Mesenchymal stem cell (in vitro differentiated cells and primary cell): ENCODE measurements around the gene EXOG.

Source experiments
- DNase-seq: peaks from one replicate; pipeline ENCODE4 v3.0.0-alpha.2; 2013
- H2AFZ ChIP-seq: one replicate; pipeline ENCODE4 v1.6.1; 2013; ENCODE audit warnings: low read depth, mild to moderate bottlenecking, control low read depth, inconsistent platforms, low read length, moderate library complexity
- H2AK5ac ChIP-seq: 2 replicates; pipeline ENCODE4 v1.6.1; 2013; ENCODE audit warnings: low read length, moderate library complexity, mild to moderate bottlenecking, inconsistent platforms; ENCODE audit not compliant: severe bottlenecking
- H2BK120ac ChIP-seq: one replicate; pipeline ENCODE4 v1.6.1; 2013; ENCODE audit warnings: low read depth, mild to moderate bottlenecking, inconsistent platforms, low read length, moderate library complexity
- H2BK12ac ChIP-seq, 2 experiments: one replicate each; pipeline ENCODE4 v1.6.1; 2013; ENCODE audit warnings: inconsistent platforms in 2 of 2, low read length in 2 of 2, mild to moderate bottlenecking in 2 of 2, moderate library complexity in 2 of 2, control low read depth in 1 of 2
- H2BK15ac ChIP-seq: one replicate; pipeline ENCODE4 v1.6.1; 2013; ENCODE audit warnings: mild to moderate bottlenecking, low read depth, inconsistent platforms; ENCODE audit not compliant: poor library complexity, severe bottlenecking
- H2BK5ac ChIP-seq: 2 replicates; pipeline ENCODE4 v1.6.1; 2013; ENCODE audit warnings: low read depth, mild to moderate bottlenecking, low read length, control low read depth, inconsistent platforms; ENCODE audit not compliant: poor library complexity, severe bottlenecking
- H3K14ac ChIP-seq, 2 experiments: one replicate each; pipeline ENCODE4 v1.6.1; 2013; ENCODE audit warnings: inconsistent platforms in 2 of 2, low read length in 2 of 2, control low read depth in 1 of 2, mild to moderate bottlenecking in 1 of 2, moderate library complexity in 1 of 2
- H3K18ac ChIP-seq, 2 experiments: one replicate each; pipeline ENCODE4 v1.6.1; 2013; ENCODE audit warnings: inconsistent platforms in 2 of 2, low read length in 2 of 2, control low read depth in 1 of 2, low read depth in 1 of 2, mild to moderate bottlenecking in 1 of 2
- H3K23ac ChIP-seq, 2 experiments: one replicate each; pipeline ENCODE4 v1.6.1; 2013; ENCODE audit warnings: inconsistent platforms in 2 of 2, low read length in 2 of 2, mild to moderate bottlenecking in 2 of 2, moderate library complexity in 2 of 2, control low read depth in 1 of 2
- H3K27ac ChIP-seq: 2 replicates; pipeline ENCODE4 v1.5.1; 2013; ENCODE audit warnings: mild to moderate bottlenecking, moderate library complexity, low read length, control low read depth, inconsistent platforms; ENCODE audit not compliant: poor library complexity, severe bottlenecking
- H3K27me3 ChIP-seq, 2 experiments: 2 replicates each; pipeline versions ENCODE4 v1.6.1 to v1.7.0; 2013; ENCODE audit warnings: low read length in 2 of 2, mild to moderate bottlenecking in 2 of 2, moderate library complexity in 2 of 2, control low read depth in 1 of 2, inconsistent platforms in 1 of 2; ENCODE audit not compliant: control insufficient read depth in 1 of 2, insufficient read depth in 1 of 2
- H3K36me3 ChIP-seq, 2 experiments: 2 replicates each; pipeline versions ENCODE4 v1.6.1 to v1.7.0; 2013; ENCODE audit warnings: low read length in 2 of 2, control low read depth in 1 of 2, inconsistent platforms in 1 of 2, low read depth in 1 of 2, mild to moderate bottlenecking in 1 of 2; ENCODE audit not compliant: insufficient read depth in 2 of 2, control insufficient read depth in 1 of 2
- H3K4ac ChIP-seq, 2 experiments: one replicate each; pipeline ENCODE4 v1.6.1; 2013; ENCODE audit warnings: inconsistent platforms in 2 of 2, low read length in 2 of 2, mild to moderate bottlenecking in 2 of 2, moderate library complexity in 2 of 2, control low read depth in 1 of 2, low read depth in 1 of 2
- H3K4me1 ChIP-seq: 2 replicates; pipeline ENCODE4 v1.6.1; 2013; ENCODE audit warnings: low read depth, low read length, control low read depth; ENCODE audit not compliant: control insufficient read depth, insufficient read depth
- H3K4me2 ChIP-seq: 2 replicates; pipeline ENCODE4 v1.6.1; 2013; ENCODE audit warnings: low read length, mild to moderate bottlenecking, inconsistent platforms; ENCODE audit not compliant: poor library complexity, severe bottlenecking
- H3K4me3 ChIP-seq, 2 experiments: 2 replicates each; pipeline versions ENCODE4 v1.5.1 to v1.7.0; 2013; ENCODE audit warnings: low read length in 2 of 2, mild to moderate bottlenecking in 2 of 2, control low read depth in 1 of 2, low read depth in 1 of 2; ENCODE audit not compliant: insufficient read depth in 1 of 2
- H3K79me1 ChIP-seq: replicated peaks from 2 replicates; pipeline ENCODE4 v1.6.1; 2013; ENCODE audit warnings: mild to moderate bottlenecking, control low read depth, low read length, inconsistent platforms; ENCODE audit not compliant: poor library complexity, severe bottlenecking
- H3K9ac ChIP-seq: 2 replicates; pipeline ENCODE4 v1.7.0; 2013; ENCODE audit warnings: mild to moderate bottlenecking, low read length, moderate library complexity
- H3K9me3 ChIP-seq: 2 replicates; pipeline ENCODE4 v1.7.0; 2013; ENCODE audit warnings: mild to moderate bottlenecking, low read length; ENCODE audit not compliant: control insufficient read depth
- H4K8ac ChIP-seq: one replicate; pipeline ENCODE4 v1.6.1; 2013; ENCODE audit warnings: inconsistent platforms, mild to moderate bottlenecking, low read length, moderate library complexity
- H4K91ac ChIP-seq: one replicate; pipeline ENCODE4 v1.6.1; 2013; ENCODE audit warnings: mild to moderate bottlenecking, low read length, inconsistent platforms
- whole genome bisulfite sequencing: methylation state at CpG from one replicate; pipeline ENCODE4 v1.1.7; 2013; ENCODE audit warnings: mixed read lengths; 5-methylcytosine and 5-hydroxymethylcytosine counted together

Gene EXOG

GRCh38 chr3:38477057-38477820 is 18.9 kb upstream of the EXOG start:
- Histone ChIP-seq H3K9me3 (no peaks in the 10 kb centered on the region), H3K36me3 (peaks cover 11 to 36% of the 10 kb centered on the region in 2 experiments), H2BK120ac (no peak overlapping the region), H3K9ac (no peak overlapping the region), H4K8ac (no peak overlapping the region), H3K27me3 (no peaks in the 10 kb centered on the region), H3K18ac (no peak overlapping the region), H3K4me1 (peaks cover 9% of the 10 kb centered on the region), H3K27ac (no peak overlapping the region), H3K4me2 (no peak overlapping the region), H3K14ac (no peak overlapping the region), H2AK5ac (no peak overlapping the region), H2AFZ (no peak overlapping the region), H2BK5ac (no peak overlapping the region), H3K4ac (no peak overlapping the region), H3K4me3 (no peak overlapping the region), H3K79me1 (peaks cover 46% of the 10 kb centered on the region), H3K23ac (no peak overlapping the region), H2BK15ac (no peak overlapping the region), H4K91ac (no peak overlapping the region), H2BK12ac (no peak overlapping the region)
- WGBS = 97% methylated on average over 16 of the region's 21 CpGs
- DNase-seq = no peak

- Histone ChIP-seq H3K27me3 (no peaks in the 10 kb centered on the region), H2BK15ac (no peak overlapping the region), H2BK12ac (no peak overlapping the region), H2BK5ac (no peak overlapping the region), H3K4me3 (no peak overlapping the region), H3K9me3 (no peaks in the 10 kb centered on the region), H3K36me3 (peaks cover 15 to 43% of the 10 kb centered on the region in 2 experiments), H2BK120ac (no peak overlapping the region), H3K27ac (no peak overlapping the region), H3K23ac (no peak overlapping the region), H2AFZ (no peak overlapping the region), H4K8ac (no peak overlapping the region), H3K79me1 (peaks cover 38% of the 10 kb centered on the region), H3K4ac (no peak overlapping the region), H3K9ac (no peak overlapping the region), H3K14ac (no peak overlapping the region), H3K4me2 (no peak overlapping the region), H4K91ac (no peak overlapping the region), H2AK5ac (no peak overlapping the region), H3K4me1 (peaks cover 7% of the 10 kb centered on the region), H3K18ac (no peak overlapping the region)
- DNase-seq = no peak
- WGBS = 96% methylated on average over 12 of the region's 15 CpGs
Measured at GRCh38 chr3:38477839-38478450, 18.2 kb upstream of the EXOG start.

- Histone ChIP-seq H2BK5ac (no peak overlapping the region), H2BK120ac (no peak overlapping the region), H3K36me3 (peaks cover 19 to 48% of the 10 kb centered on the region in 2 experiments), H2BK12ac (no peak overlapping the region), H3K4me2 (no peak overlapping the region), H3K27me3 (no peaks in the 10 kb centered on the region), H3K9me3 (no peaks in the 10 kb centered on the region), H2BK15ac (no peak overlapping the region), H3K4me1 (peaks cover 2% of the 10 kb centered on the region), H3K14ac (no peak overlapping the region), H2AFZ (no peak overlapping the region), H4K8ac (no peak overlapping the region), H3K9ac (no peak overlapping the region), H3K23ac (no peak overlapping the region), H4K91ac (no peak overlapping the region), H3K4me3 (no peak overlapping the region), H2AK5ac (no peak overlapping the region), H3K27ac (no peak overlapping the region), H3K18ac (no peak overlapping the region), H3K79me1 (peaks cover 31% of the 10 kb centered on the region), H3K4ac (no peak overlapping the region)
- WGBS = 96% methylated on average over 9 of the region's 9 CpGs
- no peak for DNase-seq
Measured at GRCh38 chr3:38478901-38479300, 17.2 kb upstream of the EXOG start.

GRCh38 chr3:38479431-38480092 is 16.6 kb upstream of the EXOG start:
- Histone ChIP-seq H3K9me3 (no peaks in the 10 kb centered on the region), H2AFZ (no peak overlapping the region), H2BK120ac (no peak overlapping the region), H4K91ac (no peak overlapping the region), H3K4me3 (no peak overlapping the region), H3K14ac (no peak overlapping the region), H4K8ac (no peak overlapping the region), H3K4ac (no peak overlapping the region), H3K36me3 (peaks cover 20 to 51% of the 10 kb centered on the region in 2 experiments), H3K79me1 (peaks cover 27% of the 10 kb centered on the region), H3K23ac (no peak overlapping the region), H2BK12ac (no peak overlapping the region), H2AK5ac (no peak overlapping the region), H3K27ac (no peak overlapping the region), H3K9ac (no peak overlapping the region), H2BK15ac (no peak overlapping the region), H3K4me2 (no peak overlapping the region), H3K4me1 (peaks cover 2% of the 10 kb centered on the region), H2BK5ac (no peak overlapping the region), H3K18ac (no peak overlapping the region), H3K27me3 (no peaks in the 10 kb centered on the region)
- 86% methylated on average over 10 of the region's 10 CpGs for WGBS
- peak; percentile 65 for DNase-seq
